ENCODE data around the gene FARS2.
A peak's percentile ranks its signal among the peaks of the same experiment; 100 is the strongest.

Gene FARS2

DNA sequence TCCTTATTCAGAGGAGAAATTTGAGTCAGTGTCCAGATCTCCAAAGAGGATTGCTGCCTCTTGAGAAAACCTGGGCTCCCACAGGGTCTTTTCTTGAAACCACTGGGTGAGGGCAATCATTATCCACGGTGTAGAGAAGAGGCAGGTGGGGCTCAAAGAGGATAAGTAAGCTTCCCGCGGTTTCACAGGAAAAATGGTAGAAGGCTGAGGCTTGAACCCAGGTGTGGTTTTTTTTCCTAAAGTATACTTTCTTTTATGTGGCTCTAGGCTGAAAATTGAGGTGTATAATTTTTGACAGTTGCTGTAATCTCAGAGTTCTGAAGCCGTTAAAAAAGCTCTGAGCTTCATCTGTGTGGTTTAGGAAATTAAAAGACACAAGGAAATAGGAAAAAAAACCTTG, 164.5 kb downstream of the FARS2 start:
- no peak overlapping the region for H3K4me2 ChIP-seq (ENCODE audit: low read length)
- no peak overlapping the region for H3K4me3 ChIP-seq (ENCODE audit: low read depth, low read length)
- H3K79me2 ChIP-seq (ENCODE audit: control insufficient read depth, insufficient read depth, low read length, poor library complexity), result no peaks in the 10 kb centered on the region
- no peak overlapping the region for H3K18ac ChIP-seq (ENCODE audit: low read length)
- H3K9me3 ChIP-seq (ENCODE audit: insufficient read depth, low read depth, low read length), result no peaks in the 10 kb centered on the region
- no peaks in the 10 kb centered on the region for H3K79me1 ChIP-seq (ENCODE audit: low read length)
- no CpG with 5 or more reads among the region's 4 CpGs for WGBS (ENCODE audit: extremely low coverage, insufficient coverage, insufficient read length)
- no peak overlapping the region for H4K8ac ChIP-seq (ENCODE audit: low read depth, low read length)
- no peaks in the 10 kb centered on the region for H3K36me3 ChIP-seq (ENCODE audit: control insufficient read depth in 1 of 2, insufficient read depth in 2 of 2, low read length in 2 of 2)
- no peak overlapping the region for H3K14ac ChIP-seq (ENCODE audit: low read length)
- H3K4ac ChIP-seq (ENCODE audit: low read depth, low read length), result no peak overlapping the region
- H3K27me3 ChIP-seq (ENCODE audit: insufficient read depth, low read length), result no peaks in the 10 kb centered on the region
- H2BK12ac ChIP-seq (ENCODE audit: low read length), result no peak overlapping the region
- no peak overlapping the region for H3K9ac ChIP-seq (ENCODE audit: low read length)
- no peaks in the 10 kb centered on the region for H3K4me1 ChIP-seq (ENCODE audit: control insufficient read depth in 1 of 2, insufficient read depth in 2 of 2, low read length in 2 of 2)
- no peak overlapping the region for H2BK120ac ChIP-seq (ENCODE audit: insufficient read depth, low read length, poor library complexity)
- no peak for DNase-seq
- no peak overlapping the region for H2AFZ ChIP-seq (ENCODE audit: insufficient read depth, low read length, poor library complexity)
- no peak overlapping the region for H3K23ac ChIP-seq (ENCODE audit: low read length)
- H3K27ac ChIP-seq (ENCODE audit: low read depth, low read length), result no peak overlapping the region
- no peak overlapping the region for H2BK5ac ChIP-seq (ENCODE audit: low read depth, low read length, poor library complexity)
- H2AK5ac ChIP-seq (ENCODE audit: low read length), result no peak overlapping the region
- no peak overlapping the region for H4K12ac ChIP-seq (ENCODE audit: low read depth, low read length)
- H4K91ac ChIP-seq (ENCODE audit: low read depth, low read length), result no peak overlapping the region

DNA sequence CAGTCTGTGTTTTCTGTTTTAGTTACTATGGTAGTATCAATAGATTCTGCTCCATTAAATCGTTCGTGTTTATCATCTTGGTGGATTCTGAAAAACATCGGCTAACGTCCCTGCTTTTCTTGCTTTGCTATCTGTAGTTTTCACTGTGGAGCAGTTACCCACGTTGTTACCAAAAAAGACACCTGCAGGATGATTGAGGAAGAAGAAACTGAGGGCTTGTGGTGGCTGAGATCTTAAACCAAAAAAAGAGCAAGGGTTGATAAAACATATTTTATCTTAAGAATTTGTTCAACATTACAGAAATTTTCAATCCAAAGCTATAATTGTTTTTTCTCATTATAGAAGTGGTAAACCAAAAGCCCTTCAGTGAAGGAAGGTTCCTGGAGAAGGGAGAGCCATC, 166.3 kb downstream of the FARS2 start:
- no CpG with 5 or more reads among the region's 5 CpGs for WGBS (ENCODE audit: extremely low coverage, insufficient coverage, insufficient read length)
- Histone ChIP-seq H4K91ac (ENCODE audit: low read depth, low read length) (no peak overlapping the region), H3K9me3 (ENCODE audit: insufficient read depth, low read depth, low read length) (no peaks in the 10 kb centered on the region), H2AK5ac (ENCODE audit: low read length) (no peak overlapping the region), H4K12ac (ENCODE audit: low read depth, low read length) (no peak overlapping the region), H3K27ac (ENCODE audit: low read depth, low read length) (no peak overlapping the region), H3K4me2 (ENCODE audit: low read length) (no peak overlapping the region), H3K18ac (ENCODE audit: low read length) (no peak overlapping the region), H3K9ac (ENCODE audit: low read length) (no peak overlapping the region), H3K79me2 (ENCODE audit: control insufficient read depth, insufficient read depth, low read length, poor library complexity) (no peaks in the 10 kb centered on the region), H2BK120ac (ENCODE audit: insufficient read depth, low read length, poor library complexity) (no peak overlapping the region), H2AFZ (ENCODE audit: insufficient read depth, low read length, poor library complexity) (no peak overlapping the region), H3K79me1 (ENCODE audit: low read length) (no peaks in the 10 kb centered on the region), H3K36me3 (ENCODE audit: control insufficient read depth in 1 of 2, insufficient read depth in 2 of 2, low read length in 2 of 2) (no peaks in the 10 kb centered on the region), H4K8ac (ENCODE audit: low read depth, low read length) (no peak overlapping the region), H3K4me3 (ENCODE audit: low read depth, low read length) (no peak overlapping the region), H3K27me3 (ENCODE audit: insufficient read depth, low read length) (no peaks in the 10 kb centered on the region), H2BK5ac (ENCODE audit: low read depth, low read length, poor library complexity) (no peak overlapping the region), H3K14ac (ENCODE audit: low read length) (no peak overlapping the region), H3K23ac (ENCODE audit: low read length) (no peak overlapping the region), H3K4ac (ENCODE audit: low read depth, low read length) (no peak overlapping the region), H3K4me1 (ENCODE audit: control insufficient read depth in 1 of 2, insufficient read depth in 2 of 2, low read length in 2 of 2) (no peaks in the 10 kb centered on the region), H2BK12ac (ENCODE audit: low read length) (no peak overlapping the region)
- no peak for DNase-seq

DNA sequence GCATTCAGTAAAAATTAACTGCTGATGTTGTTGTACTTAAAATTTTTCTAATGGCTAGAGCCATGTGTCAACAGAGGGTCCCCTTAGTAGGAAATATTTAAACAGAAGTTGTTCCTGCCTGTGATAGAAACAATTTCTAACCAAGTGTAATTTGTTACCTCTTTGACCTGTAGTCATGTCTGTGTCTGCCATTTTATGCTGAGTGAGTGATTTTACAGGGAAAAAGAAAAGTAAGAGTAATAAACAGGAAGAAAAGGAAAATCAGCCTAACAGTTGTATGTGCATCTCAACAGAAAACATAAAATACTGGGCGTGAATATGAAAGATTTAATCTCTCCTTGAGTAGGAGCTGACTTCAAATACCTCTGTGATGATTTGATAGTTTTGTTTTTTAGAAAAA, 172.0 kb downstream of the FARS2 start:
- Histone ChIP-seq H3K9ac (ENCODE audit: low read length) (no peak overlapping the region), H3K9me3 (ENCODE audit: insufficient read depth, low read depth, low read length) (no peaks in the 10 kb centered on the region), H3K18ac (ENCODE audit: low read length) (no peak overlapping the region), H3K36me3 (ENCODE audit: control insufficient read depth in 1 of 2, insufficient read depth in 2 of 2, low read length in 2 of 2) (peaks cover 0 to 2% of the 10 kb centered on the region in 2 experiments), H3K27ac (ENCODE audit: low read depth, low read length) (no peak overlapping the region), H3K14ac (ENCODE audit: low read length) (no peak overlapping the region), H3K4me3 (ENCODE audit: low read depth, low read length) (no peak overlapping the region), H3K79me2 (ENCODE audit: control insufficient read depth, insufficient read depth, low read length, poor library complexity) (no peaks in the 10 kb centered on the region), H2BK12ac (ENCODE audit: low read length) (no peak overlapping the region), H2BK5ac (ENCODE audit: low read depth, low read length, poor library complexity) (no peak overlapping the region), H3K4me1 (ENCODE audit: control insufficient read depth in 1 of 2, insufficient read depth in 2 of 2, low read length in 2 of 2) (no peaks in the 10 kb centered on the region), H2AFZ (ENCODE audit: insufficient read depth, low read length, poor library complexity) (no peak overlapping the region), H2AK5ac (ENCODE audit: low read length) (no peak overlapping the region), H3K27me3 (ENCODE audit: insufficient read depth, low read length) (no peaks in the 10 kb centered on the region), H4K8ac (ENCODE audit: low read depth, low read length) (no peak overlapping the region), H4K91ac (ENCODE audit: low read depth, low read length) (no peak overlapping the region), H2BK120ac (ENCODE audit: insufficient read depth, low read length, poor library complexity) (no peak overlapping the region), H3K4ac (ENCODE audit: low read depth, low read length) (no peak overlapping the region), H3K4me2 (ENCODE audit: low read length) (no peak overlapping the region), H3K23ac (ENCODE audit: low read length) (no peak overlapping the region), H3K79me1 (ENCODE audit: low read length) (no peaks in the 10 kb centered on the region), H4K12ac (ENCODE audit: low read depth, low read length) (no peak overlapping the region)
- WGBS (ENCODE audit: extremely low coverage, insufficient coverage, insufficient read length), result no CpG with 5 or more reads among the region's 1 CpG
- DNase-seq, result no peak

DNA sequence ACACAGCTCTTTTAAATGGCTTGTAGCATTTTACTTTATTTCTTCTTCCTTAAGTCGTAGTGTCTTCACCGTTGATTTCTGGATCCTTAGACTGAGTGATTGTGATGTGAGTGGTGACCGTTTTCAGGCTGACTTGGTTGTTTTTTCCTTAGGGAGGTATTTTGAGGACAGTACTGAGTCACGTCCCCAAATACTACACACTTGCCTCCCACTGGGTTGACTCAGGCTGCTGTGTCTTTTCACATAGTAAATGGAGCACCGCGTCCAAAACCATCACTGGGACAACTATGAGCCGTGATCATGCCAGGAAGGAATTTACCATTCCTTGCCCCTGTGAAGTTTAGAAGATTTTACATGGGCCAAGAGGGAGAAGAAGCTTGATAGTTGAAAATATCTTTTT, 174.1 kb downstream of the FARS2 start:
- Histone ChIP-seq H2BK120ac (ENCODE audit: insufficient read depth, low read length, poor library complexity) (no peak overlapping the region), H3K4me2 (ENCODE audit: low read length) (no peak overlapping the region), H3K4ac (ENCODE audit: low read depth, low read length) (no peak overlapping the region), H3K79me2 (ENCODE audit: control insufficient read depth, insufficient read depth, low read length, poor library complexity) (no peaks in the 10 kb centered on the region), H2AFZ (ENCODE audit: insufficient read depth, low read length, poor library complexity) (no peak overlapping the region), H3K9ac (ENCODE audit: low read length) (no peak overlapping the region), H4K91ac (ENCODE audit: low read depth, low read length) (no peak overlapping the region), H2BK5ac (ENCODE audit: low read depth, low read length, poor library complexity) (no peak overlapping the region), H4K12ac (ENCODE audit: low read depth, low read length) (no peak overlapping the region), H3K27me3 (ENCODE audit: insufficient read depth, low read length) (no peaks in the 10 kb centered on the region), H3K18ac (ENCODE audit: low read length) (no peak overlapping the region), H3K27ac (ENCODE audit: low read depth, low read length) (no peak overlapping the region), H2AK5ac (ENCODE audit: low read length) (no peak overlapping the region), H4K8ac (ENCODE audit: low read depth, low read length) (no peak overlapping the region), H3K4me3 (ENCODE audit: low read depth, low read length) (no peak overlapping the region), H2BK12ac (ENCODE audit: low read length) (no peak overlapping the region), H3K79me1 (ENCODE audit: low read length) (no peaks in the 10 kb centered on the region), H3K4me1 (ENCODE audit: control insufficient read depth in 1 of 2, insufficient read depth in 2 of 2, low read length in 2 of 2) (no peaks in the 10 kb centered on the region), H3K9me3 (ENCODE audit: insufficient read depth, low read depth, low read length) (no peaks in the 10 kb centered on the region), H3K23ac (ENCODE audit: low read length) (no peak overlapping the region), H3K14ac (ENCODE audit: low read length) (no peak overlapping the region), H3K36me3 (ENCODE audit: control insufficient read depth in 1 of 2, insufficient read depth in 2 of 2, low read length in 2 of 2) (peaks cover 0 to 2% of the 10 kb centered on the region in 2 experiments)
- WGBS (ENCODE audit: extremely low coverage, insufficient coverage, insufficient read length), result no CpG with 5 or more reads among the region's 7 CpGs
- peak in 1 of 2 donors; percentile 3 for DNase-seq
